CD4-positive, alpha-beta T cell treated with Interferon alpha-2 for 1 hour (primary cell): ENCODE results near the gene KRT39.
"Not testable (repeated sequence)": the region's sequence is repeated elsewhere in the genome, so short reads cannot be mapped to it uniquely, and the experiment has no call there.

Experiments
- DNase-seq, 2 donors: peaks; one replicate each; pipeline ENCODE4 v3.0.0-alpha.2; 2020 to 2022

KRT39 gene

GRCh38 chr17:40936976-40937375, 29.8 kb downstream of the KRT39 start:
- no peak for DNase-seq

GRCh38 chr17:40936437-40936971, 30.2 kb downstream of the KRT39 start:
- no peak for DNase-seq

DNA sequence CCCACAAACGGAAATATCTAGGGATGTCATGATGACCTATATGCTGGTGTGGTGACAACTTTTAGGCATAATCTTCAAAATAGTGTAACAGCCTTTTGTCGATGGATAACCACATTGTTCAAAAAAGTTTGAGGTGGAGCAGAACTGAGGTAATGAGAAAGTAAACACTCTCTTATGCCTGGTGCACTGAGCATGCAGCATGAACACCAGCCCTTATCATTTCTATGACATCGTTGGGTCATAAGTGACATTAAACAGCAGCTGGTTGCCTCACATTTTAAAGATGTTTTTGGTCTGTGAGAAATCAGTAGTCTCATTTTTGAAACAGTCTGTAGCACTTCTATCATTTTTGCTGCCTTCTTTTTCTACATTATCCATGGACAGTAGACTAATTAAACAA, 31.1 kb downstream of the KRT39 start:
- no peak for DNase-seq

DNA sequence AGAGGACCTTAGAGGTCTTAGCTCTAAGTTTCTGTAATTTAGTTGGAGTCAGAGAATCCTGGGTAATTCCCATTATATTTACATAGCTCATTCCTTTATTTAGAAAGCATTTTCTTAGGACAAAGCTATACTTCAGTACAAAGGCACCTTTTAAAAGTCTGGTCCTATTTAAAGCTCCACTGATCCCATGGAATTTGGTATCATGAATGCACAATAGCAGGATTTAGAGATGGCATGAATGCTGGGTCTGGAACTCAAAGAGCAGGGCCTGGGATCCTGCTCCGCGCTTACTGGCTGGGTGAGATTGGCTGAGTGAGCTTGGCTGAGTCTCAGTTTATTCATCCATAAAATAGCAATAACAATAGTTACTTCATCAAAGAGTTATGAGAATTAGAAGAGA, 34.1 kb downstream of the KRT39 start:
- DNase-seq = no peak

DNA sequence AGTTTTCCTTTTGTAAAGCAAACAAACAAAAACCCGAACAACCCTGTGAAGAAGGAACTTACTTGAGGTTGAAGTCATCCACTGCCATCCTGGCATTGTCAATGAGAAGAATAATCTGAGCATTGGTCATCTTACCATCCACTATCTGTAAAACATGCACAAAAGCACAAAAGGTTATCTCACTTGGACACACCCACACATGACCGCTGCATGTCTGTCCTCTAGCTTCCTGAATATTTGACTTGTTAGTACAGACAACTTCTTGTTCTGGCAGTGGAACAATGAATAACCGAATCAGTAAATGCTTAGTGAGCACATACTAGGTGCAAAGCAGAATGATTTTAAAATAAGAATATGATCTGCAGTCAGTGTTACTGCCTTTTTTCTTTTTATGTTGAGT, 35.4 kb downstream of the KRT39 start:
- no peak for DNase-seq

GRCh38 chr17:40926341-40926740, 40.4 kb downstream of the KRT39 start:
- no peak for DNase-seq

DNA sequence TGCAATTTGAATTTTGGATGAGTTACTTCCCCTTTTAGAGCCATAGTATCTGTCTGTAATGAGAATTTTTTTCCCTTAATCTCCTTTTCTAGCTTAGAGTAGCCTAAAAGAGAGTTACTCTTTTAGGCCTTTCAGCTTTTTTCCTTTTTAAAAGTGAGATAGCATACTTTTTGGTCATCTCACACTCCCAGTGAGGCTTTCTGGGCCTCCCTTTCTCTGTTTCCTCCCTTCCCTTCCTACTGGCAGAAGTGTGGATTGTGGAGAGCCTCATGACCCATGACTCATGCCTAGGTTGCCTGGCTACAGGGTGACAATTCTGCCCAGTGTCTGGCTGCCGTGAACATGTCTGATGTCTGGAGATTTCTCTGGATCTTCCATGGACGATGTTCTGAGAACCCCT, 44.5 kb downstream of the KRT39 start:
- peak in 1 of 2 donors; percentile 34 for DNase-seq

GRCh38 chr17:40921026-40921425, 45.7 kb downstream of the KRT39 start:
- no peak for DNase-seq

DNA sequence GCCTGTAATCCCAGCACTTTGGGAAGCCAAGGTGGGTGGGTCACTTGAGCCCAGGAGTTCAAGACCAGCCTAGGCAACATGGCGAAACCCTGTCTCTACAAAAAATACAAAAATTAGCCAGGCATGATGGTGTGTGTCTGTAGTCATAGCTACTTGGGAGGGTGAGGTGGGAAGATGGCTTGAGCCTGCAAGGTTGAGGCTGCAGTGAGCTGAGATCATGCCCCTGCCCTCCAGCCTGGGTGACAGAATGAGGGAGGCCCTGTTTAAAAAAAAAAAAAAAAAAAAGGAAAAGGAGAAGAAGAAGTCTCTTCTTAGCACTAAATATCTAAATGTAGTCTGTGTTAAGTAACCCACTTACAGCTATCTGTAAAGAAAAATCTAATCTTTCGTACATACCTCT, 49.6 kb downstream of the KRT39 start:
- not testable (repeated sequence) for DNase-seq

DNA sequence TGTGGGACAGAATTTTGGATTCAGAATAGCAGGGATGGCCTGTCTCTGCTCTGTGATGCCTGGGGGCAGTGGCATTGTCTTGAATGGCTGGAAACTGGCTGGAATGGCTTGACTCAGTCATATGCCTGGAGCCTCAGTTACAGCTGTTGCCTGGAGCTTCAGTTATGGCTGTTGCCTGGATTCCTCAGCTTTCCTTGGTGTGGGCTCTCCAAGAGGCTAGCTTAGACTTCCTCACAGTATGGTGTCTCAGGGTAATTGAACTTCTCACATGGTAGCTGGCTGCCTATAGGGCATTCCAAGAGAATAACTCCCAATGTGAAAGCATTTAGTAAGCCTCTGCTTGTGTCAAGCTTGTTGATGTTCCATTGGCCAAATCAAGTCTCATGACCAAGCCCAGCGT, 50.4 kb downstream of the KRT39 start:
- DNase-seq = no peak

GRCh38 chr17:40915721-40916256, 51.0 kb downstream of the KRT39 start:
- no peak for DNase-seq

- DNase-seq = no peak
Measured at GRCh38 chr17:40915199-40915661, 51.5 kb downstream of the KRT39 start.

- no peak for DNase-seq
Measured at GRCh38 chr17:40914075-40914855, 52.5 kb downstream of the KRT39 start.

DNA sequence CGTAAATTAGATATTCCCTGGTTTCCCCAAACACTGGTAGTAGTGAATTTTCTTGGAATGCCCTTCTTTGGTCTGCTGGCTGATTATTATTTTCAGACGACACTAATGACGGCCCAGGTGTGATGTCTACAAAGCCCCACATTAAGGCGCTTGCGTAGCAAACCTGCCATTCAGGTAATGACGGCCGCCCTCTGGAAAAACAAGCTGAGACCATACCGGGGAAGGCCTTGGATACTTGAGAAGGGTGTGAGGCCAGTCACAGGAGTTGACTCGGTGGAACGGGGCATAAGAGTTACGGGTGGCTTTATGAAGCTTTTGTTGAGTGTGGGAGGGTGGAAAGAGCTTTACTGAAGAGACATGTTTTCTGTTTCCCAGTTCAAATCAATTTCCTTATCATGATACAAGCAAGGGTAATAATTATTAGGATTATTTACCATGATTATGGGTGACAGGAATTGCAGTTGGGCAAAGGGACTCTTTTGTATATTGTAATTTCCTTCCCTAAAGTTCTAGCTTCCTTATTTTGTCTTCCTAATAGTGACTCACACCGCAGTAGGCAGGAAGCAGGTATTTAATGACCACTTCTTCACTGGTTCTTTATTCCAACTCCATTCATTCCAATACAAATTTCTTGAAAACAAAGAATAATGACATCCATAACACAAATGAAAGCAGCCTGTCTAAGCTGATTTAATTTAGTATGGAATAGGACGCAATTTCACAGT, 54.1 kb downstream of the KRT39 start:
- no peak for DNase-seq

DNA sequence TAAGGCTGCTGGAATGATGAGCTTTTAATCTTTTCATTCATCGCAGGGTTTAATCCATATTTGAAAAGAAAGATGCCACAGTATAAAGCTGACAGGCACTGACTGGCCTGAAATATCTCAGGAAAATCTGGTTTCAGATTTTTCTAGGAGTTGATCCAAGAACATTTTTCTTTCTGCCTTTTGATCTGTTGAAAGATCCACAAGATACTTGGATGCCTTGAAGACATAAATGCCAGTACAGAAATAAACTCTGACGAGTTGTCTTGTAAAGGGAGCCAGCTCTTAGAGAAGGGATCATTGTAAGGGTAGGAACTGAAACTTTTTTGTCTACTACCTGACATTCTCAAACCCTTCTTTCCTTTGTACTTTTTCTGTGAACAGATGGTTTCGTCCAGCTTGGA, 56.3 kb downstream of the KRT39 start:
- DNase-seq = no peak

DNA sequence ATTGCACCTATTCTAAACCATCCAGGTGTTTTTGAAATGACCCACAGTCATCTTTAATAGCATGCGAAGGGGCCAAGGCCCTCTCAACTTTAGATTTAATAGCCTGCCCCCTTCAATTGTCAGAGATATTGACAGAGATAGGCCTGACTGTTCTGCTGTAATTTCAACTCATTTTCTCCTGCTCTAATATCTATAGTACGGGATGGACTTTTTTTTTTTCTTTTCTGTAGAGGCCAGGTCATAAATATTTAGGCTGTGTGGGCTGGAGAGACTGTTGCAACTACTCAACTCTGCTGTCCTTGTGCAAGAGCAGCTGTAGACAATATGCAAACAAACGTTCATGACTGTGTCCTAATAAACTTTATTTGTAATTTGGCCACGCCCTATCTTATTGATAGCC, 57.0 kb downstream of the KRT39 start:
- DNase-seq = no peak

- peak; percentile 73 to 77 for DNase-seq
Measured at GRCh38 chr17:40909351-40909750, 57.4 kb downstream of the KRT39 start.
